GM12891 (cell line): ENCODE results near the gene MYO9A.

Experiments used
- DNase-seq: peaks from one replicate; pipeline ENCODE4 v3.0.0; 2011; ENCODE audit warnings: low spot score; ENCODE audit not compliant: insufficient read length
- FAIRE-seq: peaks from 2 replicates; lab custom pipeline; 2011; peaks lifted over from hg19 to GRCh38; lab: Jason Lieb, UNC
- PAX5 ChIP-seq: IDR thresholded peaks from 2 replicates; pipeline ENCODE4 v1.6.1; 2011; ENCODE audit warnings: low read length, moderate library complexity, mild to moderate bottlenecking; ENCODE audit not compliant: insufficient read depth, severe bottlenecking
- POLR2A ChIP-seq: IDR thresholded peaks from 2 replicates; pipeline ENCODE4 v1.6.1; 2011; ENCODE audit warnings: low read depth, low read length, control low read depth
- POLR2AphosphoS5 ChIP-seq: IDR thresholded peaks from 2 replicates; pipeline ENCODE4 v1.6.1; 2011; ENCODE audit warnings: low read depth, low read length, control low read depth
- POU2F2 ChIP-seq: IDR thresholded peaks from 2 replicates; pipeline ENCODE4 v1.6.1; 2011; ENCODE audit warnings: low read depth, mild to moderate bottlenecking, control low read depth, low read length, moderate library complexity
- SPI1 ChIP-seq: IDR thresholded peaks from 2 replicates; pipeline ENCODE4 v1.6.1; 2011; ENCODE audit warnings: low read depth, low read length, control low read depth
- TAF1 ChIP-seq: IDR thresholded peaks from 2 replicates; pipeline ENCODE4 v1.6.1; 2011; ENCODE audit warnings: low read depth, low read length, control low read depth

MYO9A gene

GRCh38 chr15:71779073-71779797 lies 338.7 kb downstream of the MYO9A start:
- DNase-seq: no peak
- FAIRE-seq: no peak
- TF ChIP-seq SPI1 (no peak), POU2F2 (no peak), POLR2AphosphoS5 (no peak), PAX5 (no peak), POLR2A (no peak), TAF1 (no peak)

GRCh38 chr15:71777216-71777943 lies 340.6 kb downstream of the MYO9A start:
- FAIRE-seq (no peak), DNase-seq (no peak)
- TF ChIP-seq TAF1 (no peak), POU2F2 (no peak), SPI1 (no peak), POLR2AphosphoS5 (no peak), PAX5 (no peak), POLR2A (no peak)

GRCh38 chr15:71776304-71776703 lies 341.6 kb downstream of the MYO9A start:
- DNase-seq (no peak), FAIRE-seq (no peak)
- no peak for TF ChIP-seq SPI1

- TF ChIP-seq POLR2AphosphoS5 (no peak), POU2F2 (no peak), PAX5 (no peak), POLR2A (no peak), TAF1 (no peak), SPI1 (no peak)
- no peak for DNase-seq
- FAIRE-seq: no peak
Observed at GRCh38 chr15:71775856-71776255, 342.1 kb downstream of the MYO9A start.

GRCh38 chr15:71773206-71773859 lies 344.6 kb downstream of the MYO9A start:
- DNase-seq (no peak), FAIRE-seq (no peak)
- TF ChIP-seq PAX5 (no peak), POLR2A (no peak), SPI1 (no peak), TAF1 (no peak), POU2F2 (no peak), POLR2AphosphoS5 (no peak)
